GM12874 (cell line): ENCODE data around the gene TMTC4.

Experiments used
- TF ChIP-seq, protein P1 (sequence below): IDR thresholded peaks from 2 replicates; pipeline ENCODE4 v1.5.1; 2011; ENCODE audit warnings: low read depth, mild to moderate bottlenecking, control low read depth, low read length, moderate library complexity; ENCODE audit not compliant: insufficient read depth

The TMTC4 gene

DNA sequence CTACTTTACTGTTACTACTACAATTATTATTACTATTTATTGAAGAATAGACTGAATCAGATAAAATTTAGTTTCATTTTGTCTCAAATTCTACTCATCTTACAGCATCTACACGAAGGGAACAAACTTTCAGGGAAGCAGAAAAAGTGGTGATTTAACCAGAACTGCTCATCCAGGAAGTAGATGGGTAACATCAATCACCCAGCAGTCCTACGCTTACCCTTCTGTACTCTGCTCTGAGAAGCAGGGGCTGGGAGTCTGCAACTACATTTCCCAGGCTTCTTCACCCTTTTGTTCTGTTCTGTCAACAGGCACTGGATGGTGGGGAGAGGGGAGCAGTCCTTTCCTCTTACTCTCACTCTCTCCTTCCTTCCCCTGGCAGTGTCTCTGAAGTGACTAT lies 54.7 kb downstream of the TMTC4 start:
- TF ChIP-seq, protein P1, sequence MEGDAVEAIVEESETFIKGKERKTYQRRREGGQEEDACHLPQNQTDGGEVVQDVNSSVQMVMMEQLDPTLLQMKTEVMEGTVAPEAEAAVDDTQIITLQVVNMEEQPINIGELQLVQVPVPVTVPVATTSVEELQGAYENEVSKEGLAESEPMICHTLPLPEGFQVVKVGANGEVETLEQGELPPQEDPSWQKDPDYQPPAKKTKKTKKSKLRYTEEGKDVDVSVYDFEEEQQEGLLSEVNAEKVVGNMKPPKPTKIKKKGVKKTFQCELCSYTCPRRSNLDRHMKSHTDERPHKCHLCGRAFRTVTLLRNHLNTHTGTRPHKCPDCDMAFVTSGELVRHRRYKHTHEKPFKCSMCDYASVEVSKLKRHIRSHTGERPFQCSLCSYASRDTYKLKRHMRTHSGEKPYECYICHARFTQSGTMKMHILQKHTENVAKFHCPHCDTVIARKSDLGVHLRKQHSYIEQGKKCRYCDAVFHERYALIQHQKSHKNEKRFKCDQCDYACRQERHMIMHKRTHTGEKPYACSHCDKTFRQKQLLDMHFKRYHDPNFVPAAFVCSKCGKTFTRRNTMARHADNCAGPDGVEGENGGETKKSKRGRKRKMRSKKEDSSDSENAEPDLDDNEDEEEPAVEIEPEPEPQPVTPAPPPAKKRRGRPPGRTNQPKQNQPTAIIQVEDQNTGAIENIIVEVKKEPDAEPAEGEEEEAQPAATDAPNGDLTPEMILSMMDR: no peak

DNA sequence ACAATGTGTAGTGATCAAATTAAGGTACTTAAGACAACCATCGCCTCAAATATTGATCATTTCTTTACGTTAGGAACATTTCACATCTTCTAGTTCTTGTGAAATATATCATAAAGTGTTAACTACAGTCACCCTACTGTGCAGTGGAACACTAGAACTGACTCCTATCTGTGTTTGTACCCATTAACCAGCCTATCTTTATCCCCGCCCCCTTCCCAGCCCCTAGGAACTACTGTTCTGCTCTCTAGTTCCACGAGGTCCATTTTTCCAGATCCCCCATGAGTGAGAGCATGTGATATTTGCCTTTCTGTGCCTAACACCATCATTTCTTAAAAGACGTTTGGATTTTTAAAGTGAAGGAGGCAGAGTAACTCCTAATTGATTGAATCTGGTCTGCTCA lies 61.6 kb downstream of the TMTC4 start:
- TF ChIP-seq, protein P1: no peak

DNA sequence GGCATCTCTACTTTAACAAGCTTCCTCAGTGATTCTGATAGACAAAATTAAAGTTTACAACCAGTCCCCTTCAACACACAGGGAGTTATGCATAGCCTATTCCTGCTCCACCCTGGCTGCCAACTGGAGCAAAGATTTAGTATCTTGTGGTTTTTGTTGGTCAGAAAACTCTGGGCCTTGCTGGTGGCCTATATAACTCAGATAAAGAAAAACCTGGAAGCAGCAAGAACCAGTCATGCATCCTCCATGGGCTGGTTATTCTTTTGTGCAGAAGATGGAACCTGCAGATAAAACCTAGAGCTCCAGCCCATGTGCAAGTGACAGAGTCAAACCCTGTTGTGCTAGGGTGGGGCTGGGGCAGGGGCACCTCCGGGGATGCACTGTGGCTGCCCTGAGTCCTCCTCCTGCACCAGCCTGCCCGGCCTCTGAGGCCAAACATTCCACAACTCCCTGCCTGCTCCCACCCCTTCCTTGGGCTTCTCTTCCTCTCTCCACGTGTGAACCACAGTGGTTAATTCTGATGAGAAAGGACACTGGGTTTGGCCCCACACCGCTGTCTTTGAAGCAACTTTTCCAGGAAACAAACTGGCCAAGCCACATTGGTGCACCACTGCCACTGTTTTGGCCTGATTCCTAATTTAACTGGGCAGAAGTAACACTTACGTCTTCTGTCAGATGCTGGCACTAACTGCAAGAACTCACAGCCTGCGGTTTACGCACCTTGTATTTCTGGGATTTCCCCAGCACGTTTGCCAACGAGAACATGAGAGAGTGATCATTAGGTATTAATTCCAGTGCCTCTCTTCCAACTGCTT lies 62.7 kb downstream of the TMTC4 start:
- TF ChIP-seq, protein P1: no peak

DNA sequence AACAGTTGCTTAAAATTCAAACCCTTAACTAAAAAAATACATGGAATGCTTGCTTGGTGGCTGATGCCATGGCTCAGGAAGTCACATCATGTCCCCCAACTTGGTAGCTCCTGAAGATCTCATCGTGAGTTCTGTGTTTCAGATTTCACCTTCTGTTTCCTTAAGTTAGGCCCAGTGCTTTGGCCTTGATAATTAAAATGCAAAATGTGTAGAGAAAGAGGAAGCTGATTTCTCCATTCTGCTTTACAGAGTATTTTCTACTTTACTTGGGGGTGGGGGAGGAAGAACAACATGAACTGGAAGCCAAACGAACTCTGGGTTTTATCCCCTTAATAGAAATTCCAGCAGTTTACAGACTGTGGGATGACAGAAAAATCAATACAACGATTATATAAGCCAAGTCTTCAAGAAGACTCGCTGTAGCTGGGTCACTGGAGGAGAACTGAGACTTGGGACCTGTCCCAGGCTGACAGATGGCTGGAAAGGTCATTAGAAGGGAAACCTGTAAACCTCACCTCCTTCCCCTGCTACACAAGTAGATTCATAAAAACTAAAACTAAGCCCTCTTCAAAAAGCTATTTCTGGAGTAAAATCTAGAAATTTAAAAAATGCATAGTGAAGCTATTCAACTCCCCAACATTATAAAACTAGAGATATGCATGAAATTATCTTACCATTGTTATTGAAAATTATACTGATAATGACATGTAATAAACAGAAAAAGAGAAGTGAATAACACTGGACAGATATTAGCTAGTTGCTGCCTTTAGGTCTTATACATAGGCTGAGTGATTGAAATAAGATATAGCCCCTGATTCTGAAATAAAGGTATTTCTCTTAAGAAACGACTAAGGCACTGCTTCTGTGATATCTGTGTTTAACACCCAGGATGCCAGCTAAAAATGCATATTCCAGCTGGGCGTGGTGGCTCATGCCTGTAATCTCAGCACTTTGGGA lies 63.9 kb downstream of the TMTC4 start:
- TF ChIP-seq, protein P1: no peak

DNA sequence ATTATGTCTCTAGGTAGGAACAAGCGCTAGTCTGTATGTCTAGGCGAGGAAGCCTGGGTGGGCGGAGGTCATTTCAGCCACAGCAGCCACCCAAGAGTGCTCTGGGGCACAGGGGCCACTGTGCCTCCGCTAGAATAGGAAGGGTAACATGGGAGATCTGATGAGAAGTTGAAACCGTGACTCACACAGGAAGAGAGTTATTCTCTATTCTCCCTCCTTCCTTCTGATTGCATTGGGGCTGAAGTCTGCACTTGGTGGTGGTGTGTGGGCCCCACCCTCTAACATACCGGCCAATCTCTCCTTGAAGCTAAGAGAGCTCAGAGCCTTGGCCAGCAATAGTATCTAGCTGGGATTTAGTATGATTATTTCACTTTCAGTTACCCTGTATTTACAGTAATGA lies 65.7 kb downstream of the TMTC4 start:
- TF ChIP-seq, protein P1: no peak

DNA sequence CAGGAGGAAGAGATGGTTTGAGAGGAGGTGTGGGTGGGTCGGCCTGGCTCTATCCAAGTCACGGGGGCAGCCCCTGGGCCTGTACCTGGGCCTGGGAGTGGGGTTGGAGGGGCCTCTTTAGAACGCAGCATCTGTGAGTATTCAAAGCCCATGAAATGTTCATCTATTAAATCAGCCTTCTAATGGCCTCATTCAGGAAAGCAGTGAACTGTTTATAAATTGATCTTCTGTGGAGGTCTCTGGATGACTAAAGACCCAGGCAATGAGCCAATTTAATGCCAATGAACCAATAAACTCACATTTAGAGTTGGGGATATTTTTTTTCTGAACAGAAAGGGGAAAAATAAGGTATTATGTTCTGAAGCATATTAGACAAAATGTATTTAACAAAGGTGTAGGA lies 66.1 kb downstream of the TMTC4 start:
- TF ChIP-seq, protein P1: no peak
